ENCODE data around the gene ANKS1B.

DNA sequence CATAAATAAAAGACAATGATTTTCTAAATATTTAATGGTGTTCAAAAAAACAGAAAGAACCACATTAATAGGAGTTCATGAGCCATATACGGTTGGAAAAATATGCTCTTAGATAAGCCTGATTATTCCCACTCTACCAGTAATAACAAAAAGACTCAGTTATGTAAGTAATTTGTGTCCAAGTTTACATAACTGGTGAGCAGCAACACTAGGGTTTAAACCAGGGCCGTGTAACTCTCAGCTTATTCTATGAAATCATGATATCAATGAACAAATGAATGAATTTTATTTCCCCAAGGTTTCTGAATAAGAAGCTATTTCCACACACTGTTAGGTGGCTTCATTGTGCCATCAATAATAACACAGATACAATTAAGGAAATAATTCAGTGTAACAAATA, 238.8 kb downstream of the ANKS1B start:
- TF ChIP-seq, protein P1, sequence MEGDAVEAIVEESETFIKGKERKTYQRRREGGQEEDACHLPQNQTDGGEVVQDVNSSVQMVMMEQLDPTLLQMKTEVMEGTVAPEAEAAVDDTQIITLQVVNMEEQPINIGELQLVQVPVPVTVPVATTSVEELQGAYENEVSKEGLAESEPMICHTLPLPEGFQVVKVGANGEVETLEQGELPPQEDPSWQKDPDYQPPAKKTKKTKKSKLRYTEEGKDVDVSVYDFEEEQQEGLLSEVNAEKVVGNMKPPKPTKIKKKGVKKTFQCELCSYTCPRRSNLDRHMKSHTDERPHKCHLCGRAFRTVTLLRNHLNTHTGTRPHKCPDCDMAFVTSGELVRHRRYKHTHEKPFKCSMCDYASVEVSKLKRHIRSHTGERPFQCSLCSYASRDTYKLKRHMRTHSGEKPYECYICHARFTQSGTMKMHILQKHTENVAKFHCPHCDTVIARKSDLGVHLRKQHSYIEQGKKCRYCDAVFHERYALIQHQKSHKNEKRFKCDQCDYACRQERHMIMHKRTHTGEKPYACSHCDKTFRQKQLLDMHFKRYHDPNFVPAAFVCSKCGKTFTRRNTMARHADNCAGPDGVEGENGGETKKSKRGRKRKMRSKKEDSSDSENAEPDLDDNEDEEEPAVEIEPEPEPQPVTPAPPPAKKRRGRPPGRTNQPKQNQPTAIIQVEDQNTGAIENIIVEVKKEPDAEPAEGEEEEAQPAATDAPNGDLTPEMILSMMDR (IDR thresholded peaks at IDR 0.05), result no peak
- TF ChIP-seq TCF7L2 (IDR thresholded peaks at IDR 0.05; ENCODE audit: low read depth, low read length), result no peak
- TF ChIP-seq, protein P2, sequence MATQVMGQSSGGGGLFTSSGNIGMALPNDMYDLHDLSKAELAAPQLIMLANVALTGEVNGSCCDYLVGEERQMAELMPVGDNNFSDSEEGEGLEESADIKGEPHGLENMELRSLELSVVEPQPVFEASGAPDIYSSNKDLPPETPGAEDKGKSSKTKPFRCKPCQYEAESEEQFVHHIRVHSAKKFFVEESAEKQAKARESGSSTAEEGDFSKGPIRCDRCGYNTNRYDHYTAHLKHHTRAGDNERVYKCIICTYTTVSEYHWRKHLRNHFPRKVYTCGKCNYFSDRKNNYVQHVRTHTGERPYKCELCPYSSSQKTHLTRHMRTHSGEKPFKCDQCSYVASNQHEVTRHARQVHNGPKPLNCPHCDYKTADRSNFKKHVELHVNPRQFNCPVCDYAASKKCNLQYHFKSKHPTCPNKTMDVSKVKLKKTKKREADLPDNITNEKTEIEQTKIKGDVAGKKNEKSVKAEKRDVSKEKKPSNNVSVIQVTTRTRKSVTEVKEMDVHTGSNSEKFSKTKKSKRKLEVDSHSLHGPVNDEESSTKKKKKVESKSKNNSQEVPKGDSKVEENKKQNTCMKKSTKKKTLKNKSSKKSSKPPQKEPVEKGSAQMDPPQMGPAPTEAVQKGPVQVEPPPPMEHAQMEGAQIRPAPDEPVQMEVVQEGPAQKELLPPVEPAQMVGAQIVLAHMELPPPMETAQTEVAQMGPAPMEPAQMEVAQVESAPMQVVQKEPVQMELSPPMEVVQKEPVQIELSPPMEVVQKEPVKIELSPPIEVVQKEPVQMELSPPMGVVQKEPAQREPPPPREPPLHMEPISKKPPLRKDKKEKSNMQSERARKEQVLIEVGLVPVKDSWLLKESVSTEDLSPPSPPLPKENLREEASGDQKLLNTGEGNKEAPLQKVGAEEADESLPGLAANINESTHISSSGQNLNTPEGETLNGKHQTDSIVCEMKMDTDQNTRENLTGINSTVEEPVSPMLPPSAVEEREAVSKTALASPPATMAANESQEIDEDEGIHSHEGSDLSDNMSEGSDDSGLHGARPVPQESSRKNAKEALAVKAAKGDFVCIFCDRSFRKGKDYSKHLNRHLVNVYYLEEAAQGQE (IDR thresholded peaks at IDR 0.05; ENCODE audit: insufficient read depth in 1 of 2, low read depth in 2 of 2, low read length in 1 of 2), result no peak
- TF ChIP-seq POLR2AphosphoS5 (IDR thresholded peaks at IDR 0.05; ENCODE audit: low read depth, low read length), result no peak
- TF ChIP-seq SIN3A (IDR thresholded peaks at IDR 0.05; ENCODE audit: borderline replicate concordance, insufficient read depth, low read depth, low read length), result no peak
